ENCODE results near the gene MMAB. TPM values are rescaled to one million over a fixed set of nuclear protein-coding genes. Genes with fewer than 3 reads are reported as not detected.

MMAB gene
- total RNA-seq, 1 donor from 2014 or later, result 59.0 TPM

DNA sequence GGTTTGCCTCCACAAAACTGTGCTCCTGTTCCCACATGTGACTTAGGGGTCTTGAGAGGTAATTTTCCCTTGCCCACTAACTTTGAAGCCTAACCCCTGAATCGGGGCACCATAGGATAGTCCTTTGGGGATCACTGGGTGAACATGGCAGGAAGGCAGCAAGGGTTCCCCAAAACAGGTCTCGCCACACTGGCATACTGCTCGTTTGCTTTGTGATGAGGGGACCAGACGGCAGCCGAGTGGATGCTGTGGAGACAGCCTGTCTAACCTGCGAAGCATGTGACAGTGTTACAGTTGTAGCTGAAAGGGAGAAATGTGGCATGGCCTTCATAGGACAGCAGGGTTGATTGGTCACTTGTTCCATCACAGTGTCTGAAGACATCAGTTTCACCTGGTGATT lies 53.5 kb downstream of the MMAB start:
- H3K36me3 Mint-ChIP-seq (ENCODE audit: low read depth), result peaks cover 38% of the 10 kb centered on the region
- no peaks in the 10 kb centered on the region for H3K9me3 Mint-ChIP-seq
- H3K27ac Mint-ChIP-seq, result no peak overlapping the region
- no peaks in the 10 kb centered on the region for H3K27me3 Mint-ChIP-seq (ENCODE audit: low read depth)
- intact Hi-C loops (cut with micrococcal nuclease), result loop anchor here (2.0 kb wide), 1 partner anchor 361 kb away; the partner anchor contains the start of gene GLTP
- DNase-seq (ENCODE audit: low spot score), result no peak
- H3K4me1 Mint-ChIP-seq (ENCODE audit: low read depth), result no peaks in the 10 kb centered on the region
- no peak overlapping the region for H3K4me3 Mint-ChIP-seq (ENCODE audit: low read depth)

DNA sequence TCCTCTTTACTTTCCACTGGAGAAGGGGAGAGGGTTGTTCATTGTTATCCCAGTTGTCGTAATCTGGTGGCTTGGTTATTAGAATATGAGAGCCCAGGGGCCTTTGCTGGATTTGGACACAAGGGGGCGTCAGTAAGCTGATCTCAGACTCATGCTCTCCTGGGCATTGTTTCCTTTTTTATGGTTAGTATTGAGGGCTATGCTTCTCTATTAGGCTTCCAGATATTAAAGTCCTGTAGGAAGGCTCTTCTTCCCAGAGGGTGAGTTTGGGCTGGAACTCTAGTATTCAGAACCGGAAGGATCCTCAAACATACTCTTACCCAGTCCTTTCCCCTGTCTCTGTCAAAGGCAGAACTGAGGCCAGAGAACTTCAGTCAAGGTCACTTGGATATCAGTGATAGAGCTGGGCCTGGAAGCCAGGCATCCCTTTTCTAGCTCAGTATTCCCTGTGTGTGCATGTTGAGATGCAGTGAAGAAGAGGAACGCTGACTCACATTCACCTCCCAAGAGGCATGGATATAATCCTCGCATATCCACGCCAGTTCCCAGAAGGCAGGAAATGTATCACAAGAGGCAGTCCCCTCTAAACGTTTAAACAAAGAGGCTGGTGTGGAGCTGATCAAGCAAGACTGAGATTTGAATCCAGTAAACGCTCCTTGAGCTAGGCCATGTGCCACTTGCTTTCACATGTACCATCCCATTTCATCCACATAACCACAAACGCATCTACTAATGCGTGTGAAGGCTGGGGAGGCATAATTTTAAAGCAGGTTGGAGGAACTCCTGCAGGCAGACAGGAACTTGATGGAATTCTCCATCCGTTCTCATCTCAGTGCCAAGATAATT lies 54.3 kb downstream of the MMAB start:
- Mint-ChIP-seq H3K4me1 (ENCODE audit: low read depth) (no peaks in the 10 kb centered on the region), H3K36me3 (ENCODE audit: low read depth) (peaks cover 38% of the 10 kb centered on the region), H3K27ac (no peak overlapping the region), H3K4me3 (ENCODE audit: low read depth) (no peak overlapping the region), H3K27me3 (ENCODE audit: low read depth) (no peaks in the 10 kb centered on the region), H3K9me3 (no peaks in the 10 kb centered on the region)
- intact Hi-C loops (cut with micrococcal nuclease), result loop anchor here (1.0 to 2.0 kb wide), 2 partner anchors 256 to 362 kb away; partner anchors contain the start of gene GLTP
- DNase-seq (ENCODE audit: low spot score), result peak; percentile 22

DNA sequence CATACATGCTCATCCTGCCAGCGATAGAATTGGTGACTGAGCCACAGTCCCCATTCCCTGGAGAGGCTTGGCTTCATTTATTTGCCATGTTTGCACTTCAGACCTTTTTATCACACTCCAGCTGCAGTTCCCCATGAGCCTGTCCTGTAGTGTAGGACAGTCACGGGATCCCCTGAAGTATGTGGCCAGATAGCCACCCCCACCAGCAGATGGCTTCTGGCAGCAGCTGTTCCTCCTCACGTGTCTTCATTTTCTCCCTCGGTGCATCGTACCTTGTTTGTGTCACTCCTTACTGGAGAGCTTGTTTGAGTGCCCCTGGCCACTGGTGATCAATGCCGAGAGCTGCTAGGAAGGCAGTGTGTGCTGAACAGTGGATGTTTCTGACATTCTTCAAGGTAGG lies 55.7 kb downstream of the MMAB start:
- Mint-ChIP-seq H3K4me3 (ENCODE audit: low read depth) (no peak overlapping the region), H3K27ac (no peak overlapping the region), H3K9me3 (no peaks in the 10 kb centered on the region), H3K27me3 (ENCODE audit: low read depth) (no peaks in the 10 kb centered on the region), H3K4me1 (ENCODE audit: low read depth) (no peaks in the 10 kb centered on the region), H3K36me3 (ENCODE audit: low read depth) (peaks cover 44% of the 10 kb centered on the region)
- no peak for DNase-seq (ENCODE audit: low spot score)
- intact Hi-C loops (cut with micrococcal nuclease), result loop anchor here (1.0 to 2.0 kb wide), 2 partner anchors 258 to 363 kb away; partner anchors contain the start of gene GLTP

DNA sequence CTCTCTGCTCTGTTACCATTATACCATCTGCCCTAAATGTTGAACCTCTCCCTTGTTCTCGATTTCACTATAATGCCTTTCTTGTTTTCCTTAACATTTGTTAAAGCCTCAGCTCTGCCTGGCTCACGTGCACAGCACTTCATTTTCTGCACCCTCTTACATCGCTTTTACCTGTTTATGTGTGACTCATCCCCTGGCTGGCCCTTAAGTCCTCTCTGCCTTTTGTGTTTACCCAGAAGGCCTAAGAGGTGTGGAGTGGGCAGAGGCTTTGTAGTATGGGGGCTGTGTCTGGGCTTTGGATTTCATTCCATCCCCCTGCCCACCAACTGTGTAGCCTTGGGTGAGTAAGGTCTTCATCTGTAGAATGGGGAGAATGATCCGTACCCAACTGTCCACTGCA lies 59.3 kb downstream of the MMAB start:
- Mint-ChIP-seq H3K27ac (no peak overlapping the region), H3K4me3 (ENCODE audit: low read depth) (no peak overlapping the region), H3K36me3 (ENCODE audit: low read depth) (peaks cover 56% of the 10 kb centered on the region), H3K4me1 (ENCODE audit: low read depth) (no peaks in the 10 kb centered on the region), H3K9me3 (no peaks in the 10 kb centered on the region), H3K27me3 (ENCODE audit: low read depth) (no peaks in the 10 kb centered on the region)
- intact Hi-C loops (cut with micrococcal nuclease), result no loop called here
- DNase-seq (ENCODE audit: low spot score), result no peak

DNA sequence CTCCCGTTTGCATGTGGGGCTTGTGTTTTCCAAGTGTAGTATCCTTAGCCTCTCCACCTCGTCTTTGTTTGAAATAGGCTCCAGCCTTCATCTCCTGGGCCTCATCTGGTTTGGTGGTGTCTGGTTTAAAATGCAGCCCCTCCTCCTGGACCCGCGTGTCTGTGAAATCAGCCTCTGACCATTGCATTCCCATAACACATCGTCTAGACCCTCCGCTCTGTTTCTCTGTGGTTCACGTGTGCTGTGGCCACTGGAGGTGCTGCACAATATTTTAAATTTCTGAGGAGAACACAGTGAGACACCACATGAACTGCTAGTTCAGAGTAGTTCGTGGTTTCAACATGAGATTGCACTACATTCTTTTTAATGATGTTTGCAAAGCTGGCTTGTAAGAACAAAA lies 60.3 kb downstream of the MMAB start:
- Mint-ChIP-seq H3K36me3 (ENCODE audit: low read depth) (peaks cover 53% of the 10 kb centered on the region), H3K27me3 (ENCODE audit: low read depth) (no peaks in the 10 kb centered on the region), H3K4me1 (ENCODE audit: low read depth) (no peaks in the 10 kb centered on the region), H3K27ac (no peak overlapping the region), H3K9me3 (no peaks in the 10 kb centered on the region), H3K4me3 (ENCODE audit: low read depth) (no peak overlapping the region)
- no peak for DNase-seq (ENCODE audit: low spot score)
- intact Hi-C loops (cut with micrococcal nuclease), result no loop called here

DNA sequence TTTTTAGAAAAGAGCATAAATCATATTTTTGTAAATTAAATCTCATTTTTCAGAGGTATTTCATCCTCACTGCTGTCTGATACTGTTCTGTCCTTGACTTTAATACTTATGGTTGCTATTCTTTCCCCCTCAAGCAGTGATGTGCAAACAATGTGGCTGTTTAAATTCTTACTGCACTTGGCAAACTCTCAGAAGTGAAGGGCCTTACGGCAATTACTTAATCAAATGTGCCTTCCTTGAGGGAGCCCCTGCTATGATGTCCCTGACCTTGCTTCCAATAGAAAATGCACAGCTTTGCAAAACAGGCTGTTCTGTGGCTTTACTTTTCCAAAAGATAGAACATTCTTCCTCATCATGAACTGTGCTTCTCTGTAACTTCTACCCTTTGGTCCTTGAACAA lies 60.7 kb downstream of the MMAB start:
- Mint-ChIP-seq H3K27ac (no peak overlapping the region), H3K4me3 (ENCODE audit: low read depth) (no peak overlapping the region), H3K36me3 (ENCODE audit: low read depth) (peaks cover 49% of the 10 kb centered on the region), H3K27me3 (ENCODE audit: low read depth) (no peaks in the 10 kb centered on the region), H3K4me1 (ENCODE audit: low read depth) (no peaks in the 10 kb centered on the region), H3K9me3 (no peaks in the 10 kb centered on the region)
- DNase-seq (ENCODE audit: low spot score), result no peak
- intact Hi-C loops (cut with micrococcal nuclease), result no loop called here

DNA sequence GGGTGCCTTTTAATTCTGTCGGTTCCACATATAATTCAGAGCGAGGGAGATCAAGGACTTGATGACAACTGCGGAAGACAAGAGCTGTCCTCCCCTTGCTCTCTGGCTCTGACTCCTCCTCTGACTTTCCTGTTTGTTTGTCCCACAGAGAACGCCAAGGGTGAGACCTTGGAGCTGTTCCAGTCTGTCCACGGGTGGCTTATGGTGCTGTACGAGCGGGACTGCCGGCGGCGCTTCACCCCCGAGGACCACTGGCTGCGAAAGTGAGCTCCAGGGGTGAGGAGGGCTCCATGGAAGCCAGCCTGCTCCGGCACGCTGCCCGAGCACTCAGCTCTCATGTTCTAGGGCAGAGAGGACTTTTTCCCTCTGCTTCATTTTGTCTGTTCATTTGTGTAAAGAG lies 63.1 kb downstream of the MMAB start:
- H3K27me3 Mint-ChIP-seq (ENCODE audit: low read depth), result no peaks in the 10 kb centered on the region
- H3K4me3 Mint-ChIP-seq (ENCODE audit: low read depth), result no peak overlapping the region
- H3K36me3 Mint-ChIP-seq (ENCODE audit: low read depth), result peaks cover 42% of the 10 kb centered on the region
- no peak for DNase-seq (ENCODE audit: low spot score)
- H3K4me1 Mint-ChIP-seq (ENCODE audit: low read depth), result no peaks in the 10 kb centered on the region
- intact Hi-C loops (cut with micrococcal nuclease), result no loop called here
- H3K9me3 Mint-ChIP-seq, result no peaks in the 10 kb centered on the region
- no peak overlapping the region for H3K27ac Mint-ChIP-seq

DNA sequence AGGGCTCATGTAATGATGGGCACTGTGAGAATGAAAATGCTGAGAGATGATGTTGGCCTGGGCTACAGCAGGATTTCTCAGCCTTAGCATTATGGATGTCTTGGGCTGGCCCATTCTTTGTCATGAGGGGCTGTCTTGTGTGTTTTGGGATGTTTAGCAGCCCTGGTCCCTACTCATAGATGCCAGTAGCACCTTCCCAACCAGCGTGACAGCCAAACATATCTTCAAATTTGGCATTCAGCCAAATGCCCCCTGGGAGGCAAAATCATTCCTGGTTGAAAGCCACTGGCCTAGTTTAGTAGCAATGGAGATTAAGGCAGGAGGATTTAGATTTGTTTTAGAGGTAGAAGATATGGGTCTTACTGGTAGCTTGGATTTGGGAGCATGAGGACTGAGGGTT lies 69.2 kb downstream of the MMAB start:
- Mint-ChIP-seq H3K9me3 (no peaks in the 10 kb centered on the region), H3K36me3 (ENCODE audit: low read depth) (peaks cover 51% of the 10 kb centered on the region), H3K27ac (no peak overlapping the region), H3K27me3 (ENCODE audit: low read depth) (no peaks in the 10 kb centered on the region), H3K4me3 (ENCODE audit: low read depth) (no peak overlapping the region), H3K4me1 (ENCODE audit: low read depth) (no peaks in the 10 kb centered on the region)
- intact Hi-C loops (cut with micrococcal nuclease), result no loop called here
- DNase-seq (ENCODE audit: low spot score), result no peak

Other genes with a start within 250 kb of the MMAB start
- gene MYO1H, start 225.6 kb downstream of the MMAB start, total RNA-seq, result not detected in 2 replicates
- gene KCTD10, start 96.2 kb downstream of the MMAB start, total RNA-seq, result 51.5 and 54.4 TPM in 2 replicates
- gene UBE3B, start 95.9 kb downstream of the MMAB start, total RNA-seq, result 30.6 and 31.2 TPM in 2 replicates
- gene MVK, start 290 bp upstream of the MMAB start, total RNA-seq, result 28.7 and 33.6 TPM in 2 replicates
- 1.4 and 1.6 TPM in 2 replicates for gene FAM222A, start 140.3 kb upstream of the MMAB start, total RNA-seq

Measured in activated T-helper 2 cell treated with anti-CD3 and anti-CD28 coated beads, Interferon-gamma antibody, Interleukin-2, Interleukin-4, amounts not matched to agents 10 μg/mL and 5 μg/mL and 100 μg/mL, durations not matched to agents 14 hours and 24 hours and 36 hours (primary cell).